Keratinocyte (primary cell): ENCODE data around the gene HYDIN. TPM values are rescaled to one million over a fixed set of nuclear protein-coding genes. Genes with fewer than 3 reads are reported as not detected.

Source experiments
- DNase-seq: peaks from one replicate; pipeline ENCODE4 v3.0.0-alpha.2; 2011; ENCODE audit warnings: low read depth, missing footprints, low spot score
- FAIRE-seq: peaks from 2 replicates; lab custom pipeline; 2011; peaks lifted over from hg19 to GRCh38; lab: Jason Lieb, UNC
- H2AFZ ChIP-seq: 2 replicates; pipeline ENCODE4 v1.6.0; 2012; ENCODE audit warnings: low read length, control low read depth, inconsistent platforms; ENCODE audit not compliant: control insufficient read depth
- H3K27ac ChIP-seq: 2 replicates; pipeline ENCODE4 v1.5.1; 2011; ENCODE audit warnings: low read length; ENCODE audit not compliant: control insufficient read depth, insufficient read depth
- H3K27me3 ChIP-seq: 3 replicates; pipeline ENCODE4 v1.6.0; 2011; ENCODE audit warnings: low read length; ENCODE audit not compliant: control insufficient read depth, insufficient read depth; ENCODE audit errors: extremely low read depth
- H3K36me3 ChIP-seq, 2 experiments: 2 replicates in 1 of 2; 3 replicates in 1 of 2; pipeline ENCODE4 v1.5.1; 2011; ENCODE audit warnings: low read length in 2 of 2, mild to moderate bottlenecking in 1 of 2; ENCODE audit not compliant: control insufficient read depth in 2 of 2, insufficient read depth in 2 of 2; ENCODE audit errors: extremely low read depth in 1 of 2
- H3K4me1 ChIP-seq: 3 replicates; pipeline ENCODE4 v1.5.1; 2011; ENCODE audit warnings: low read length; ENCODE audit not compliant: control insufficient read depth, insufficient read depth; ENCODE audit errors: extremely low read depth
- H3K4me2 ChIP-seq: 3 replicates; pipeline ENCODE4 v1.6.0; 2011; ENCODE audit warnings: low read depth, low read length; ENCODE audit not compliant: control insufficient read depth, insufficient read depth; ENCODE audit errors: extremely low read depth
- H3K4me3 ChIP-seq, 3 experiments: fragments of 200-600 bp in 1 of 3; sonication (generic) in 1 of 3; 2 replicates in 2 of 3; 3 replicates in 1 of 3; pipeline ENCODE4 v1.5.1; 2011 to 2016; ENCODE audit warnings: low read length in 3 of 3, mild to moderate bottlenecking in 3 of 3, control low read depth in 2 of 3, inconsistent platforms in 1 of 3, low read depth in 1 of 3, mixed read lengths in 1 of 3, mixed run types in 1 of 3, moderate library complexity in 1 of 3; ENCODE audit not compliant: control insufficient read depth in 2 of 3, insufficient read depth in 2 of 3; ENCODE audit errors: extremely low read depth in 1 of 3
- H3K79me2 ChIP-seq: 2 replicates; pipeline ENCODE4 v1.6.0; 2012; ENCODE audit warnings: low read length; ENCODE audit not compliant: control insufficient read depth, insufficient read depth
- H3K9ac ChIP-seq: 3 replicates; pipeline ENCODE4 v1.6.0; 2011; ENCODE audit warnings: low read length; ENCODE audit not compliant: control insufficient read depth, insufficient read depth; ENCODE audit errors: extremely low read depth
- H3K9me1 ChIP-seq: 3 replicates; pipeline ENCODE4 v1.6.0; 2011; ENCODE audit warnings: low read length; ENCODE audit not compliant: control insufficient read depth, insufficient read depth; ENCODE audit errors: extremely low read depth
- H3K9me3 ChIP-seq: 2 replicates; pipeline ENCODE4 v1.5.1; 2012; ENCODE audit warnings: low read depth, low read length; ENCODE audit not compliant: control insufficient read depth
- H4K20me1 ChIP-seq: 3 replicates; pipeline ENCODE4 v1.6.0; 2011; ENCODE audit warnings: low read length; ENCODE audit not compliant: control insufficient read depth, insufficient read depth; ENCODE audit errors: extremely low read depth
- EZH2 ChIP-seq: IDR thresholded peaks from one replicate; pipeline ENCODE4 v1.6.1; 2012; ENCODE audit warnings: inconsistent platforms, mild to moderate bottlenecking, low read length, moderate library complexity
- dilution Hi-C: fragments of 300-500 bp; cut with MboI; formaldehyde crosslinking; loops from one replicate; pipeline ENCODE4 v1.7.0; 2020; ENCODE audit warnings: low sequenced_read_pairs; ENCODE audit not compliant: extremely low pct_ligation_motif_present
- polyA plus RNA-seq, 5 experiments: library from polyadenylated mRNA; depleted of rRNA in 3 of 5; stranded (reverse) in 3 of 5; stranded (forward) in 1 of 5; unstranded in 1 of 5; fragments of >200 nt; gene quantifications; 1 replicate in 1 of 5; 2 replicates in 3 of 5; 3 replicates in 1 of 5; pipeline versions ENCODE4 v1.2.1 to v1.2.3, GENCODE V29; 2011 to 2012; ENCODE audit warnings: missing spikeins in 2 of 5, low read depth in 1 of 5, low replicate concordance in 1 of 5
- TF ChIP-seq, protein P1 (sequence below), 3 experiments: IDR thresholded peaks in 1 of 3; conservative IDR thresholded peaks in 1 of 3; optimal IDR thresholded peaks in 1 of 3; 2 replicates in 2 of 3; 3 replicates in 1 of 3; pipeline versions ENCODE3 to v1.5.1; 2011; ENCODE audit warnings: low read length in 3 of 3, mild to moderate bottlenecking in 3 of 3, moderate library complexity in 2 of 3, control low read depth in 1 of 3, inconsistent platforms in 1 of 3; ENCODE audit not compliant: insufficient read depth in 2 of 3; ENCODE audit errors: extremely low read depth in 1 of 3

The HYDIN gene
- polyA plus RNA-seq, 1 donor (not counting 4 experiments of a cell fraction or from before 2014, with no cell fraction given): 0.49 TPM

DNA sequence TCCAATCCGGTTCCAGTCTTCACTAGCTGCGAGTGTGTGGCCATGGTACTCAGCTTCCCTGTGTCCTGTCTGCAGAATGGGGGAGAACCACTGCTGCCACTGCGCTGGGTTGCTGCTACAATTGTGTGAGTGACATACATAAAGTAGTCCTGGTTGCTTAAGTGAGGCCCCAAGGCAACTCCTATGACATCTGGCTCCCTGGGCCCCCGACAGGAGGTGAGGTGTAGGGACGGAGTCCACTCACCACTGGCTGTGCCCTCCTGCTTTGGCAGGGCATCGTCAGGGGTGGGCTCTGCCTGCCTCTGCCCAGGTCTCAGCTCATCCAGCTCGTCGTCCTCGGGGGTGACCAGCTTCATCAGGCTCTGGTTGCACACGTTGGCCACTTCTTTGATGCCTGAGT is 450.0 kb downstream of the HYDIN start:
- TF ChIP-seq, protein P1, sequence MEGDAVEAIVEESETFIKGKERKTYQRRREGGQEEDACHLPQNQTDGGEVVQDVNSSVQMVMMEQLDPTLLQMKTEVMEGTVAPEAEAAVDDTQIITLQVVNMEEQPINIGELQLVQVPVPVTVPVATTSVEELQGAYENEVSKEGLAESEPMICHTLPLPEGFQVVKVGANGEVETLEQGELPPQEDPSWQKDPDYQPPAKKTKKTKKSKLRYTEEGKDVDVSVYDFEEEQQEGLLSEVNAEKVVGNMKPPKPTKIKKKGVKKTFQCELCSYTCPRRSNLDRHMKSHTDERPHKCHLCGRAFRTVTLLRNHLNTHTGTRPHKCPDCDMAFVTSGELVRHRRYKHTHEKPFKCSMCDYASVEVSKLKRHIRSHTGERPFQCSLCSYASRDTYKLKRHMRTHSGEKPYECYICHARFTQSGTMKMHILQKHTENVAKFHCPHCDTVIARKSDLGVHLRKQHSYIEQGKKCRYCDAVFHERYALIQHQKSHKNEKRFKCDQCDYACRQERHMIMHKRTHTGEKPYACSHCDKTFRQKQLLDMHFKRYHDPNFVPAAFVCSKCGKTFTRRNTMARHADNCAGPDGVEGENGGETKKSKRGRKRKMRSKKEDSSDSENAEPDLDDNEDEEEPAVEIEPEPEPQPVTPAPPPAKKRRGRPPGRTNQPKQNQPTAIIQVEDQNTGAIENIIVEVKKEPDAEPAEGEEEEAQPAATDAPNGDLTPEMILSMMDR (optimal IDR thresholded peaks at IDR 0.05 in 1 of 3, IDR thresholded peaks at IDR 0.05 in 1 of 3, conservative IDR thresholded peaks at IDR 0.05 in 1 of 3; ENCODE audit: extremely low read depth in 1 of 3, insufficient read depth in 2 of 3, low read length in 3 of 3): no peak
- TF ChIP-seq EZH2: no peak

GRCh38 chr16:70779361-70779760 is 451.2 kb downstream of the HYDIN start:
- no peak for DNase-seq
- H2AFZ ChIP-seq: no peak overlapping the region
- no peak overlapping the region for H3K9ac ChIP-seq
- no peaks in the 10 kb centered on the region for H3K9me3 ChIP-seq
- H3K4me1 ChIP-seq: no peaks in the 10 kb centered on the region
- TF ChIP-seq, protein P1 (optimal IDR thresholded peaks at IDR 0.05 in 1 of 3, IDR thresholded peaks at IDR 0.05 in 1 of 3, conservative IDR thresholded peaks at IDR 0.05 in 1 of 3; ENCODE audit: extremely low read depth in 1 of 3, insufficient read depth in 2 of 3, low read length in 3 of 3): no peak
- TF ChIP-seq EZH2: no peak
- no peak overlapping the region for H3K27ac ChIP-seq
- FAIRE-seq: peak; percentile 26
- H3K79me2 ChIP-seq: no peaks in the 10 kb centered on the region
- no peaks in the 10 kb centered on the region for H3K9me1 ChIP-seq
- H3K4me3 ChIP-seq: no peak overlapping the region
- dilution Hi-C loops: no loop called here
- no peak overlapping the region for H3K4me2 ChIP-seq
- H4K20me1 ChIP-seq: peaks cover 4% of the 10 kb centered on the region
- H3K27me3 ChIP-seq: no peaks in the 10 kb centered on the region
- H3K36me3 ChIP-seq: peaks cover 24 to 33% of the 10 kb centered on the region in 2 experiments

More for the DNA sequence above, 450.0 kb downstream of the HYDIN start:
- Histone ChIP-seq H3K9ac (no peak overlapping the region), H2AFZ (no peak overlapping the region), H3K4me3 (no peak overlapping the region), H3K79me2 (no peaks in the 10 kb centered on the region), H3K27ac (no peak overlapping the region), H3K27me3 (no peaks in the 10 kb centered on the region), H3K4me2 (no peak overlapping the region), H3K9me3 (no peaks in the 10 kb centered on the region), H3K4me1 (no peaks in the 10 kb centered on the region), H4K20me1 (peaks cover 4% of the 10 kb centered on the region), H3K9me1 (no peaks in the 10 kb centered on the region), H3K36me3 (peaks cover 26 to 38% of the 10 kb centered on the region in 2 experiments)
- FAIRE-seq (no peak), DNase-seq (no peak)
- dilution Hi-C loops: no loop called here
